HEK293 (cell line): ENCODE data around the gene TCF7L2.

Experiments used
- BCL11A ChIP-seq: fragments of 450-650 bp; formaldehyde crosslinking; IDR thresholded peaks from 2 replicates; pipeline ENCODE4 v1.5.1; 2016; ENCODE audit warnings: low read depth, missing biosample characterization, missing genetic modification characterization
- GLIS2 ChIP-seq: fragments of 450-650 bp; formaldehyde crosslinking; IDR thresholded peaks from 2 replicates; pipeline ENCODE4 v1.5.1; 2016; ENCODE audit warnings: missing biosample characterization, missing genetic modification characterization
- ZNF133 ChIP-seq: fragments of 450-650 bp; formaldehyde crosslinking; IDR thresholded peaks from 2 replicates; pipeline ENCODE4 v1.5.1; 2016; ENCODE audit warnings: missing biosample characterization, missing genetic modification characterization
- TF ChIP-seq, protein P1 (sequence below): fragments of 450-650 bp; formaldehyde crosslinking; IDR thresholded peaks from 2 replicates; pipeline ENCODE4 v1.5.1; 2016; ENCODE audit warnings: missing biosample characterization, missing genetic modification characterization

DNA sequence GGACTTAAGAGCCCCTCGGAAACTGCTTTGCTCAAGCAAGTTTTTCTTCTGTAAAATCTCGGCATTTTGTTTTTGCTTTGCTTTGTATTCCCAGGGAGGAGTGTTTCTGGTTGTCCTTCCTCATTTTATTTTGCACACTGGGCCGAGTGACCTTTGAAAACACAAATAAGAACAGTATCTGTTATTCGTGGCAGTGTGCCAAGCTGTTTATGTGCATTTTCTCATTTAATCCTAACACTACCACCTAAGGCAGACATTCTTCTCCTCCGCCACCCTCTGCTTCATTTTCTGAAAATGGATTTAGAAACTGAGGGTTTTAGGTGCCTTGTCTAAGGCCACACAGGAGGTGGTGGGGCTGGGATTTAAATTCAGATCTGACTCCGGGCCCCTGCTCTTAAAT is 218.5 kb downstream of the TCF7L2 start:
- TF ChIP-seq GLIS2 (tag by site-specific recombination), result no peak
- TF ChIP-seq ZNF133 (tag by site-specific recombination), result no peak
- TF ChIP-seq BCL11A, result no peak
- TF ChIP-seq, protein P1, sequence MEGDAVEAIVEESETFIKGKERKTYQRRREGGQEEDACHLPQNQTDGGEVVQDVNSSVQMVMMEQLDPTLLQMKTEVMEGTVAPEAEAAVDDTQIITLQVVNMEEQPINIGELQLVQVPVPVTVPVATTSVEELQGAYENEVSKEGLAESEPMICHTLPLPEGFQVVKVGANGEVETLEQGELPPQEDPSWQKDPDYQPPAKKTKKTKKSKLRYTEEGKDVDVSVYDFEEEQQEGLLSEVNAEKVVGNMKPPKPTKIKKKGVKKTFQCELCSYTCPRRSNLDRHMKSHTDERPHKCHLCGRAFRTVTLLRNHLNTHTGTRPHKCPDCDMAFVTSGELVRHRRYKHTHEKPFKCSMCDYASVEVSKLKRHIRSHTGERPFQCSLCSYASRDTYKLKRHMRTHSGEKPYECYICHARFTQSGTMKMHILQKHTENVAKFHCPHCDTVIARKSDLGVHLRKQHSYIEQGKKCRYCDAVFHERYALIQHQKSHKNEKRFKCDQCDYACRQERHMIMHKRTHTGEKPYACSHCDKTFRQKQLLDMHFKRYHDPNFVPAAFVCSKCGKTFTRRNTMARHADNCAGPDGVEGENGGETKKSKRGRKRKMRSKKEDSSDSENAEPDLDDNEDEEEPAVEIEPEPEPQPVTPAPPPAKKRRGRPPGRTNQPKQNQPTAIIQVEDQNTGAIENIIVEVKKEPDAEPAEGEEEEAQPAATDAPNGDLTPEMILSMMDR (tag by site-specific recombination), result no peak
